Neural progenitor cell (in vitro differentiated cells): ENCODE measurements around the gene MDH1.

Source experiments
- CTCF ChIP-seq: fragments of 200-600 bp; sonication (generic); IDR thresholded peaks from 2 replicates; pipeline ENCODE4 v1.5.1; 2017; ENCODE audit warnings: antibody characterized with exemption, mild to moderate bottlenecking
- EZH2 ChIP-seq: fragments of 200-600 bp; sonication (generic); IDR thresholded peaks from 2 replicates; pipeline ENCODE4 v1.6.1; 2017; ENCODE audit warnings: antibody characterized with exemption, mild to moderate bottlenecking, moderate library complexity
- EZH2phosphoT487 ChIP-seq: fragments of 200-600 bp; sonication (generic); IDR thresholded peaks from 2 replicates; pipeline ENCODE4 v1.6.1; 2017; ENCODE audit warnings: antibody characterized with exemption

- TF ChIP-seq CTCF (no peak), EZH2 (no peak), EZH2phosphoT487 (no peak)
These were observed 50.6 kb downstream of the MDH1 start for GRCh38 chr2:63639344-63639743.
